Neuronal stem cell (in vitro differentiated cells): ENCODE data around the gene EFNA5.

Experiments
- DNase-seq: peaks from one replicate; pipeline ENCODE4 v3.0.0-alpha.2; 2013; ENCODE audit warnings: low spot score
- H2AFZ ChIP-seq: one replicate; pipeline ENCODE4 v1.6.1; 2013; ENCODE audit warnings: mild to moderate bottlenecking, low read length, inconsistent platforms
- H2AK5ac ChIP-seq: 2 replicates; pipeline ENCODE4 v1.6.1; 2013; ENCODE audit warnings: low read depth, mild to moderate bottlenecking, inconsistent platforms, low read length, moderate library complexity, mixed read lengths
- H2BK120ac ChIP-seq: 2 replicates; pipeline ENCODE4 v1.6.1; 2013; ENCODE audit warnings: low read depth, mild to moderate bottlenecking, inconsistent platforms, low read length, moderate library complexity, mixed read lengths
- H2BK12ac ChIP-seq: one replicate; pipeline ENCODE4 v1.6.1; 2013; ENCODE audit warnings: low read length, inconsistent platforms
- H2BK15ac ChIP-seq: 2 replicates; pipeline ENCODE4 v1.6.1; 2013; ENCODE audit warnings: mild to moderate bottlenecking, low read length, inconsistent platforms, mixed read lengths
- H2BK5ac ChIP-seq: one replicate; pipeline ENCODE4 v1.6.1; 2013; ENCODE audit warnings: inconsistent platforms, mild to moderate bottlenecking, low read length, moderate library complexity
- H3K14ac ChIP-seq: one replicate; pipeline ENCODE4 v1.6.1; 2013; ENCODE audit warnings: low read length, inconsistent platforms
- H3K18ac ChIP-seq: 2 replicates; pipeline ENCODE4 v1.6.1; 2013; ENCODE audit warnings: low read length, inconsistent platforms
- H3K23ac ChIP-seq: 2 replicates; pipeline ENCODE4 v1.6.1; 2013; ENCODE audit warnings: low read depth, mild to moderate bottlenecking, mixed read lengths, low read length, inconsistent platforms; ENCODE audit not compliant: poor library complexity
- H3K27ac ChIP-seq: replicated peaks from 3 replicates; pipeline ENCODE4 v1.5.1; 2013; ENCODE audit warnings: low read length, inconsistent platforms
- H3K27me3 ChIP-seq, 3 experiments: 2 replicates each; pipeline ENCODE4 v1.6.1; 2013; ENCODE audit warnings: low read length in 3 of 3, mild to moderate bottlenecking in 2 of 3, inconsistent platforms in 1 of 3, low read depth in 1 of 3, mixed read lengths in 1 of 3, moderate library complexity in 1 of 3; ENCODE audit not compliant: control insufficient read depth in 3 of 3, insufficient read depth in 3 of 3
- H3K36me3 ChIP-seq, 2 donors: replicated peaks in 1 of 2; 2 replicates each; pipeline ENCODE4 v1.6.1; 2013; ENCODE audit warnings: low read length in 2 of 2; ENCODE audit not compliant: control insufficient read depth in 2 of 2, insufficient read depth in 2 of 2
- H3K4ac ChIP-seq: 2 replicates; pipeline ENCODE4 v1.6.1; 2013; ENCODE audit warnings: inconsistent platforms, mild to moderate bottlenecking, low read length, moderate library complexity
- H3K4me1 ChIP-seq, 2 donors: 1 replicate in 1 of 2; 2 replicates in 1 of 2; pipeline ENCODE4 v1.6.1; 2013; ENCODE audit warnings: low read length in 2 of 2, low read depth in 1 of 2; ENCODE audit not compliant: control insufficient read depth in 2 of 2, insufficient read depth in 1 of 2
- H3K4me2 ChIP-seq: one replicate; pipeline ENCODE4 v1.6.1; 2013; ENCODE audit warnings: mild to moderate bottlenecking, low read length, inconsistent platforms; ENCODE audit not compliant: insufficient read depth, poor library complexity, severe bottlenecking
- H3K4me3 ChIP-seq, 2 donors: 2 replicates each; pipeline ENCODE4 v1.5.1; 2013; ENCODE audit warnings: low read length in 2 of 2, mild to moderate bottlenecking in 2 of 2, inconsistent platforms in 1 of 2, moderate library complexity in 1 of 2
- H3K79me1 ChIP-seq: one replicate; pipeline ENCODE4 v1.6.1; 2013; ENCODE audit warnings: low read depth, mild to moderate bottlenecking, inconsistent platforms, low read length, moderate library complexity
- H3K9ac ChIP-seq: one replicate; pipeline ENCODE4 v1.6.1; 2013; ENCODE audit warnings: mild to moderate bottlenecking, low read depth, low read length, inconsistent platforms; ENCODE audit not compliant: poor library complexity
- H3K9me3 ChIP-seq, 2 donors: replicated peaks in 1 of 2; 2 replicates each; pipeline versions ENCODE3 to v1.6.1; 2013; ENCODE audit warnings: low read length in 2 of 2, mild to moderate bottlenecking in 2 of 2, inconsistent platforms in 1 of 2, low read depth in 1 of 2, mixed read lengths in 1 of 2, moderate library complexity in 1 of 2; ENCODE audit not compliant: control insufficient read depth in 2 of 2, insufficient read depth in 1 of 2
- H4K8ac ChIP-seq: one replicate; pipeline ENCODE4 v1.6.1; 2013; ENCODE audit warnings: low read depth, mild to moderate bottlenecking, inconsistent platforms, low read length, moderate library complexity
- H4K91ac ChIP-seq: one replicate; pipeline ENCODE4 v1.6.1; 2013; ENCODE audit warnings: low read length, low read depth, mild to moderate bottlenecking, inconsistent platforms; ENCODE audit not compliant: poor library complexity
- WGBS, 2 donors: extraction: QIAGEN DNeasy Blood & Tissue Kit; methylation state at CpG; one replicate each; pipeline ENCODE4 v1.1.7; 2013; ENCODE audit warnings: missing lambda C conversion rate in 2 of 2, mixed read lengths in 1 of 2; ENCODE audit not compliant: insufficient read length in 2 of 2, insufficient replicate concordance in 1 of 2; ENCODE audit errors: extremely low coverage in 2 of 2; 5-methylcytosine and 5-hydroxymethylcytosine counted together

The EFNA5 gene

DNA sequence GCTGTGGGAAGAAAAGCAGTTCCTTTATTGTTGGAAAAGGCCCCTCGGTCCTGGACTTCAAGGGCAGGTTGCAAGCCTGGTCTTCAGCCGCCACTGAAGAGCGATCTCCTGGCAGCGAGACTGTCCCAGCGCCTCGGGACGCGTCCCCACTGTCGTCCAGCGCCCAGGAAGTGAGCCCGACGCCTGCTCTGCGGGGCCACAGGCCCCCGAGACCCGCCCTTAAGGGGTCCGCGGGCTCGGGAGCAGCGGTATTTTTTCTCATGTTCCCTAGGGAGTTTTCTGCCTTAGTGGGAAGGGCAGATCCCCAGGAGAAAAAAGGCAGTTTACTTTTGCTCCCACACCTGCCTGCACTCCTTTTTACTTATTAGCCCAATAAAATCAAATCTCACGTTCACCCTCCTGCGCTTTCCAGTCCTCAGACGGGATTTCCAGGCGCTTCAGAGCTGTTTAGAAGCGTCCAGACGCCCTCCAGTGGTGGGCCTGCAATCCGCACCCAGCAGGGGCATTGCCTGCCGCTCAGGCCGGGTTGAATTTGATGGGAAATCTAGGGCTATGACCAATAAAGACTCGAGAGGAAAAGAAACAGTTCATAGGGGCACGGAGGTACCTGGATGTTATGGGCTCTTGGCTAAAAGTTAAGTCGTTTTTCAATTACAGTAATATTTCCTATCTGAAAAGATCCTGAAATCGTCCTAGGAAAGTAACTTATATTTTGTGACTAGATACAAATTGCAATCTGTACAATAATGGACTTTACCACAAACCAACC is 2.8 kb upstream of the EFNA5 start:
- WGBS, 2 donors = no CpG with 5 or more reads among the region's 32 CpGs

DNA sequence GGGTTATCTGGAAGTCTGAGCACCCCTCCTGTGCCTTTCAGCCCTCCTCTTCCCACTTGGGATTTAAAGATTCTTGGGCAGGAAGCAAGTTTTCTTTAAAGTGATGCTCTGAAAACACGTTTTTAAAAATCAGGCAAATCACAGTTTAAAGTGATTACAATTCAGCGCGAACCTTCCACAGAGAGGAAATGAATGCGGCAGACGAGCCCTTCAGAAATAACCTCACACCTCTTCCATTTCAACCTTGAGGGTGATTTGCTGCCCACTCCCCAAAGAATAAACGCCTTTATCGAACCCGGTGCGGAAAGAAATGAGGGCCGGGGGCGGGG is 2.3 kb upstream of the EFNA5 start:
- no peak overlapping the region for H2AK5ac ChIP-seq
- H3K9ac ChIP-seq = no peak overlapping the region
- H2AFZ ChIP-seq = peak overlapping the region; percentile 92
- no CpG with 5 or more reads among the region's 11 CpGs for WGBS, 2 donors
- peak overlapping the region; percentile 88 for H2BK5ac ChIP-seq
- peaks cover 0 to 2% of the 10 kb centered on the region in 2 donors for H3K4me1 ChIP-seq
- peak overlapping the region; percentile 81 for H3K4me2 ChIP-seq
- DNase-seq = no peak
- peak overlapping the region; percentile 74 for H3K27ac ChIP-seq
- H3K23ac ChIP-seq = peak overlapping the region; percentile 22
- no peak overlapping the region for H3K14ac ChIP-seq
- H3K4me3 ChIP-seq = peak overlapping the region; percentile 86 to 89
- no peak overlapping the region for H2BK120ac ChIP-seq
- no peak overlapping the region for H4K8ac ChIP-seq
- H2BK12ac ChIP-seq = no peak overlapping the region
- H3K36me3 ChIP-seq = peaks cover 0 to 10% of the 10 kb centered on the region in 2 donors
- H3K9me3 ChIP-seq = no peaks in the 10 kb centered on the region
- no peaks in the 10 kb centered on the region for H3K79me1 ChIP-seq
- H3K18ac ChIP-seq = peak overlapping the region; percentile 58
- no peak overlapping the region for H3K4ac ChIP-seq
- H2BK15ac ChIP-seq = peak overlapping the region; percentile 66
- no peaks in the 10 kb centered on the region for H3K27me3 ChIP-seq
- H4K91ac ChIP-seq = no peak overlapping the region

More for the DNA sequence above, 2.8 kb upstream of the EFNA5 start:
- H4K8ac ChIP-seq = no peak overlapping the region
- no peak overlapping the region for H2BK12ac ChIP-seq
- peak overlapping the region; percentile 92 for H2AFZ ChIP-seq
- H2BK15ac ChIP-seq = no peak overlapping the region
- H3K9ac ChIP-seq = no peak overlapping the region
- H3K14ac ChIP-seq = no peak overlapping the region
- H2AK5ac ChIP-seq = no peak overlapping the region
- no peak overlapping the region for H3K23ac ChIP-seq
- H3K18ac ChIP-seq = peak overlapping the region; percentile 95
- H3K36me3 ChIP-seq = peaks cover 0 to 5% of the 10 kb centered on the region in 2 donors
- H3K27ac ChIP-seq = peak overlapping the region; percentile 56
- H3K4me1 ChIP-seq = peaks cover 0 to 2% of the 10 kb centered on the region in 2 donors
- no peak overlapping the region for H2BK120ac ChIP-seq
- no peaks in the 10 kb centered on the region for H3K9me3 ChIP-seq
- H4K91ac ChIP-seq = no peak overlapping the region
- DNase-seq = peak; percentile 82
- no peak overlapping the region for H3K4ac ChIP-seq
- H3K27me3 ChIP-seq = no peaks in the 10 kb centered on the region
- no peaks in the 10 kb centered on the region for H3K79me1 ChIP-seq
- H3K4me2 ChIP-seq = peak overlapping the region; percentile 81
- peak overlapping the region; percentile 86 to 89 for H3K4me3 ChIP-seq
- H2BK5ac ChIP-seq = peak overlapping the region; percentile 88

DNA sequence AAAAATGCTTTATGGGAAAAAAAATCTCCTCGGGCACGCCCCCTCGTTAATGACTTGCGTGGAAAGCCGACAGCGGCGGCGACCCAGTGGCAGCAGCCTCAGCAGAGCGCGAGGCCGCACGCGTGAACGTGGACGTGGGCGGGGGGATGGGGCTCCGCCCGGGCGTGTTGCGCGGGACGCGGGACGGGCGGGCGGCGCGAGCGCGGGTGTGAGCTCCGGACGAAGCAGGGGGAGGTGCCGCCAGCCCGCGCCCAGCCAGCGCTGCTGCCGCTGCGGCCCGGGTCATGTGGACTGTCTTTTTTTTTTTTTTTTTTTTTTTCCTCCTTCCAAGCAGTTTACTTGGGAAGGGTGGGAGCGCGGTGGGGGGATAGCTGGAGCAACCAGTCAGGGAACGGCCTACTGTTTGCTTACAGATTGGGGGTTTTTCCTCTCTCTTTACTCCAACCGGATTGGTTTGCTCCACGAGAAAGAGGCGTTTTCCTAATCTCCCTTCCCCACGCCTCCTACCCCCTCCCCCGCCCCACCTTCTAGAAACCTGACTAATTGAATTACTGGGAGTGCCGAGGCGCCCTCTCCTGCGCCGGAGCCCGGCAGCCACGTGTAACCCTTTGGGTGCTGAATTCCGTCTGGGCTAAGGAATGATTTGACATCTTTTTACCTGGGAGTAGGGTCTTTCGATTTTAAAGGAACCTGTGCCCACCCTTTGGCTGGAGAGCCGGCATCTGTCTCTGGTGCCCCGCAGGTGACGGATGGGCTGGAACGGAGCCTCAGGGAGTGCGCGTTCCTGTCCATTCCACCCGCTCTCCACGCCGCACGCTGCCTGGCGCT is 1.7 kb upstream of the EFNA5 start:
- no peak overlapping the region for H3K4ac ChIP-seq
- peak; percentile 93 for DNase-seq

DNA sequence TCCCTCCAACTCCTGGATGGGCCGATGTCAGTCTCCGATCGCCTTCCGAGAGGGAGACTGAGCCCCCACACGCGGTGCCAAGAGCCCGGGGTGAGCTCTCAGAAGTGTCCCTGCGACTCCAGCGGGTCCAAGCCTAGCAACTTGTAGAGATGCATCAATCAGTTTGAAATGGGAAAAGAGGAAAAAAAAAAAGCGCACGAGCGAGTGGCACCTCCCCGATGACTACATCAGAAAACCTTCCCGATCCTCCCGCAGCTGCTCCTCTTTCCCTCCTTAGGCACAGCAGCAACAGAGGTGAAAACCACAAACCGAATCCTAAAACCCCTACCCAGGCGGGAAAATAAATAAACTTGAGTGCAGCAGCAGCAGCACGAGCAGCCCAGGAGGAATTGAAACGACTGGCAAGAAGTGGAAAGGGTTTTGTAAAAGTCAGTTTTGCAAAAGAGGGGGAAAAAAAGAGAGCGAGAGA is 1.0 kb upstream of the EFNA5 start:
- Histone ChIP-seq H2AFZ (peak overlapping the region; percentile 87), H3K4me1 (peaks cover 0 to 2% of the 10 kb centered on the region in 2 donors), H2AK5ac (no peak overlapping the region), H2BK15ac (no peak overlapping the region), H3K18ac (peak overlapping the region; percentile 99), H3K9ac (peak overlapping the region; percentile 88), H3K36me3 (peaks cover 0 to 19% of the 10 kb centered on the region in 2 donors), H2BK5ac (peak overlapping the region; percentile 100), H2BK12ac (no peak overlapping the region), H3K79me1 (no peaks in the 10 kb centered on the region), H3K23ac (no peak overlapping the region), H3K4ac (no peak overlapping the region), H4K8ac (no peak overlapping the region), H2BK120ac (no peak overlapping the region), H3K27me3 (no peaks in the 10 kb centered on the region), H3K27ac (peak overlapping the region; percentile 97), H3K4me2 (peak overlapping the region; percentile 65), H3K4me3 (peak overlapping the region; percentile 89 to 95), H4K91ac (no peak overlapping the region), H3K9me3 (no peaks in the 10 kb centered on the region), H3K14ac (peak overlapping the region; percentile 5)
- peak; percentile 78 for DNase-seq
- WGBS, 2 donors = no CpG with 5 or more reads among the region's 20 CpGs

More for the DNA sequence above, 1.7 kb upstream of the EFNA5 start:
- Histone ChIP-seq H3K36me3 (peaks cover 0 to 15% of the 10 kb centered on the region in 2 donors), H3K4me3 (peak overlapping the region; percentile 89 to 95), H3K14ac (no peak overlapping the region), H2AK5ac (no peak overlapping the region), H3K4me2 (peak overlapping the region; percentile 81), H4K91ac (no peak overlapping the region), H3K4me1 (peaks cover 0 to 2% of the 10 kb centered on the region in 2 donors), H2BK120ac (no peak overlapping the region), H2BK12ac (no peak overlapping the region), H4K8ac (no peak overlapping the region), H2AFZ (peak overlapping the region; percentile 92), H2BK15ac (peak overlapping the region; percentile 66), H3K18ac (peak overlapping the region; percentile 95), H3K79me1 (no peaks in the 10 kb centered on the region), H3K27me3 (no peaks in the 10 kb centered on the region), H3K27ac (peak overlapping the region; percentile 97), H3K9me3 (no peaks in the 10 kb centered on the region), H3K9ac (peak overlapping the region; percentile 80), H3K23ac (peak overlapping the region; percentile 22), H2BK5ac (peak overlapping the region; percentile 100)
- no CpG with 5 or more reads among the region's 66 CpGs for WGBS, 2 donors
